GM23248 (cell line): ENCODE measurements around the gene PKIG.

ENCODE experiments used
- EZH2 ChIP-seq: fragments of 200-600 bp; sonication (generic); IDR thresholded peaks from 2 replicates; pipeline ENCODE4 v1.6.1; 2018; ENCODE audit warnings: antibody characterized with exemption, mild to moderate bottlenecking; ENCODE audit not compliant: insufficient read depth, poor library complexity, severe bottlenecking
- EZH2phosphoT487 ChIP-seq: fragments of 200-600 bp; sonication (generic); IDR thresholded peaks from 2 replicates; pipeline ENCODE4 v1.6.1; 2018; ENCODE audit warnings: antibody characterized with exemption, moderate library complexity, mild to moderate bottlenecking, low read depth; ENCODE audit not compliant: insufficient read depth

DNA sequence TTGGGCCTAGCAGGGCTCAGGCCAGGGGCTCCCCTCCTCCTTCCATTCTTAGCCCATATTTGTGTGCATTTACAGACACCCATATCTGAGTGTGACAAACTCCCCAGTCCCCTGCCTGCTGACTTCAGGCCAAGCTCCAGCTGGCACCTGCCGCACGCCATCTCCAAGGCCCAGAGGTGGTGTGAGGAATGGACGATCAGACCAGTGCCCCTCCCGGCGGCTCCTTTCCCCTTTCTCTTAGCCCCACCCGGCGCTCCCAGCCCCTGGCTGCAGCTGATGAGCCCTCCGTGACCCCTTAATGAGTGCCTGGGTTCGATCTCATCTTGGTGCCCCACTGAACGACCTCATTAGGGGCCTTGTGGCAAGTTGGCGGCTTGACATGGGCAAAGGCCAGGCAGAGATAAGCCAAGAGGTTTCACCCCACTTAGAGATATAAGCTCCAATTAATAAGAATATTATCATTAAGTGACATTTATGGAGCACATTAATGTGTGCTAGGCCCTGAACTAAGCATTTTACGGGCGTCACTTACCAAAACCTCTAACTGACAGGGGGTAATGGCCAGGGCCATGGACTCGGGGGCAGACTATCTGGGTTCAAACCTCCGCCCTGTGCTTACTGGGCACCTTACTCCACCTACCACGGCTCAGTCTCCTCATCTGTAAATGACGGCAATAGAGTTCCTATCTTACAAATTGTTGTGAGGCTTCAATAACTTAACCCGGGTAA is 51.7 kb downstream of the PKIG start:
- TF ChIP-seq EZH2phosphoT487 (no peak), EZH2 (no peak)
